Measurements from ENCODE around the gene PRDX3.

Gene PRDX3

GRCh38 chr10:119118231-119118630 is 60.4 kb downstream of the PRDX3 start:
- no peak for DNase-seq
